ELF-1 (cell line): Measurements from ENCODE around the gene LAMTOR1.

ENCODE experiments used
- DNase-seq: peaks from one replicate; pipeline ENCODE4 v3.0.0-alpha.2; 2016; ENCODE audit warnings: low read depth, low spot score

LAMTOR1 gene

GRCh38 chr11:72119198-72119597 lies 16.1 kb upstream of the LAMTOR1 start:
- no peak for DNase-seq

- no peak for DNase-seq
Observed at GRCh38 chr11:72116019-72116755, 13.1 kb upstream of the LAMTOR1 start.

DNA sequence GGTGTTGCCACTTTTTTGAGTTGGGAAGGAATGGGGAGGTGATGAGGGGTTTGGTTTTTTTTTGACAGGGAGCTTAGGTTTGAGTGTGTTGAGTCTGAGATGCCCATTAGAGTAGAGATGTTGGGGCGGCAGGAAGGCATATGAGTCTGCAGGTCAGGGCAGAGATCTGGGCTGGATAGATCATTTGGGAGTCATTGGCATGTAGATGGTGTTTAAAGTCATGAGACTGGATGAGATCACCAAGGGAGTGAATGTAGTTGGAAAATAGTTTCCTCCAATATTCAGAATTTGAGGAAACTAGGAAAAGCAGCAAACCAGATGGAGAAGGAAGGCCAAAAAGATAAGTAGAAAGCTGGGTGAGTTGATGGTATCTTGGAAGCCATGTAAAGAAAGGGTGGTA lies 11.5 kb upstream of the LAMTOR1 start:
- no peak for DNase-seq

DNA sequence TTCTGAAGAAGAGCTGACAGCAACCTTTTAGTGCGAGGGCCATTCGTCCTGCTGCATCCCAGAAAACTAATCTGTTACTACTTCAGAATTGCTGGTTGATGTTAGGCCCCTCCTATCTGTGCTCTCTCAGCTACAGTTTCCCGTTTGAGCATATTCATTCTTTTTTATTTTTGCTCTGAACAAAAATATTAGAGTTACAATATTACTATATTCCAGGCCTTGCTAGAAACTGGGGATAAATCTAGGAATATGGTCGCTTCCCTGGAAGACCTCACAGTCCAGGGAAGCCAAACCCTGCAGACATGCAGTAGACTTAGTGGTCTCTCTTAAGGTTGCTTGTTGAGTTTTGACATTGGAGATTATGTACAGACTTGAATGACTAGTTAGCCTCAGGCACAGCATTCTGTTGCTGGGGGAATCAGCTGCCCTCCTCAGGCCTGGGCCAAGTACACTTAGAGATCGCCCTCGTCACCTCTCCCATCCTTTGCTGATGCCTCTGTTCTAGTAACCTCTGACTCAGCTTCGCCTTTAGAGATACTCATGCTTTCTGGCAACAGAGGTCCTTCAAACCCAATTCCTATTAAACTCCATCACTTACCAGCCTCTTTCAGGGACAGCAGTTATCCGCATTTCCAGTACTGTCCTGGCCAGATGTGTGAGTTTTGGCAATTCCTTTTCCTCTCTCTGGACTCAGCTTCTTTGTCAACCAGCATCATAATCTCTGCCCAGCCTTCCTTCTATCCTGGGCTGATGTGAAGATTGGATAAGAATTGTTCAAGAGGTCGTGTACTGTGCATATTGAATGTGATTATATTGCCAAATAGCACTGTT lies 10.1 kb upstream of the LAMTOR1 start:
- DNase-seq: peak; percentile 17

DNA sequence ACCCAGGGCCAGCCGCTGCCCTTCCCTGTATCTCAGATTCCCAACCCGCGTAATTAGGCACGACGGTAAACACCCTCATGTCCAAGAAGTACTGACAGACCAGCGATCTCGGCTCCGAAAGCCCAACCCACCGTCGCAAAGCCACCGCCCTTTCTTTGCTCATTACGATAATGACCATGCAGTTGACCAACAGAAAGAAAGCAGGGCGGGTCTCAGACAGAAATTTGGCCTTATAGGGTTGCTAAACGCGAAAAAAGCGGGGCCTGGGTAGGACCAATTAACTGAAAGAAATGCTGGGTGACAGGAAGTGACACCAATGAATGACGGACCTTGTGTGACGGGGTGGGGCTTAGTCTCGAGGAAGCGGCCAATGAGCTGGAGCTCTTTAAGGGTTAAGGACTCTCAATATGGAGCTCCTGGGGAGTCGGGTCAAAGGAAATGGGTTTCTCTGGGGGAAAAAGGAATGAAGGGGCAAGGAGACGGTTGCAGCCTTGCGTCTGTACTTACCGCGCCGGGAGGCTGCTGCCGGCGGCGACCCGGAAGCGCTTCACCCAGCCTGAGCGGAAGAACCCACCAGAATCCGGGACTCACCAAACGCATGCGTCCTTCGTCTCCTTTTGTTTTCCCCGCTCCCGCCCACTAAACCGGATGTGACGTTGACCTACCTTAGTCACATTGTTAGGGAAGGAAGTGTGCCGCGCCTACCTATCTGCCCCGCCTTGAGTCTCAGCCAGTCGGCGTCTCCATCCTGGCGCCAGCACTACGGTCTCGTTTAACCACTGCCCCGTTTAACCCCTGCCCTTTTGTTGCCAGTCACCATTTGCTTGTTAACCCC lies 9.3 kb upstream of the LAMTOR1 start, which contains the start of gene ANAPC15:
Gene ANAPC15, minus strand, starts transcription at position 553 of the 835 bp plus-strand sequence. CDS start 1,419 bp downstream, outside the sequence.
- peak; percentile 99 for DNase-seq

DNA sequence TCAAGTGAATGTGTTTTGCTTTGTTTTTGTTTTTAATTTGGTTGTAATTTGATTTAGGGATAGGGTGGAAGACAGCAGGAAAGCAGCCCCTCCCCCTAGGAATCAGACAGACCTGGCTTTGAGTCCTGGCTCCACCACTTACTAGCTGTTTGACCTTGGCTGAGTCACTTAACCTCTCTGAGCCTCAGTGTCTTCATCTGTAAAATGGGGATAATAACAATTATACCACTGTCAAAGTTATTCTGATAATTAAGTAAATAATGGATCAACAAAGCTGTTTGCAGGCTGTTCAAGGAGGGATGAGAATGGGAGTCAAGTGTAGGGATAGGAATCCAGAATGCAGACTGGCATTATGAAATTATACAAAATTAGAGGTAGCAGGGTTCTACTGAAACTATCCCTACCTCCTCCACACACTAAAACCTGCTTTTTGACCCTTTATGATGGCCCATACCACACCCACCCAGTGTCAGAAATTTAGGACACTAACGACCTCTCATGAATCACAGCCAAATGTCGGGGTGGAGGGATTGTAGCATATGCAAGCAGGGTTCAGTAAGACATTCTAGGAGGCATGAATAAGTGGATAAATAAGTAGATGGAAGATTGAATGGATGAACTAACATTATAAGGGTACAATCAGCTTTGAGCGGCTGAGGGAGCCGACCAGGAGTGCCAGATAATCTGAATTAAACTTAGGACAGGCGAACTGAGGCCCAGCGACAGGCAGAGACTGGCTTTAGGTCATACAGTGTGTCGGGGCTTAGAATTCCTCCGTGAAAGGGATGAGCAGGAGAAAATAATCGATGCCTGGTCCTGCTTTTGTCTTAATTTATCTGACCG lies 8.4 kb upstream of the LAMTOR1 start:
- DNase-seq: no peak

DNA sequence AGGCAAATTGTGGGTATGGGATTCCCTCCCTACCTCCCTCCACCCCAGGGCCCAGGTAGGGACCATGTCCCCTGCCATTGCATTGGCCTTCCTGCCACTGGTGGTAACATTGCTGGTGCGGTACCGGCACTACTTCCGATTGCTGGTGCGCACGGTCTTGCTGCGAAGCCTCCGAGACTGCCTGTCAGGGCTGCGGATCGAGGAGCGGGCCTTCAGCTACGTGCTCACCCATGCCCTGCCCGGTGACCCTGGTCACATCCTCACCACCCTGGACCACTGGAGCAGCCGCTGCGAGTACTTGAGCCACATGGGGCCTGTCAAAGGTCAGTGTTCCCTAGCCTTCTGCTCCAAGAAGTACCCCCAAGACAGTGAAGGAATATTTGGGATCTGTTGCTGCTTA lies 2.8 kb upstream of the LAMTOR1 start, which contains the start of gene TOMT:
Gene TOMT, plus strand, starts transcription at position 37 of the 400 bp plus-strand sequence. Its CDS starts 28 bp downstream, at position 65.
- no peak for DNase-seq

- no peak for DNase-seq
Observed at GRCh38 chr11:72103754-72104167, 664 bp upstream of the LAMTOR1 start.

- DNase-seq: no peak
Observed at GRCh38 chr11:72102631-72102945, 509 bp downstream of the LAMTOR1 start.

GRCh38 chr11:72102162-72102561 lies 935 bp downstream of the LAMTOR1 start:
- no peak for DNase-seq

GRCh38 chr11:72100462-72100861 lies 2.6 kb downstream of the LAMTOR1 start:
- DNase-seq: peak; percentile 7

- DNase-seq: no peak
Observed at GRCh38 chr11:72100009-72100408, 3.1 kb downstream of the LAMTOR1 start.

- no peak for DNase-seq
Observed at GRCh38 chr11:72098741-72099140, 4.4 kb downstream of the LAMTOR1 start.

- peak; percentile 80 for DNase-seq
Observed at GRCh38 chr11:72091292-72091691, 11.8 kb downstream of the LAMTOR1 start.

- no peak for DNase-seq
Observed at GRCh38 chr11:72088076-72088808, 14.9 kb downstream of the LAMTOR1 start.

DNA sequence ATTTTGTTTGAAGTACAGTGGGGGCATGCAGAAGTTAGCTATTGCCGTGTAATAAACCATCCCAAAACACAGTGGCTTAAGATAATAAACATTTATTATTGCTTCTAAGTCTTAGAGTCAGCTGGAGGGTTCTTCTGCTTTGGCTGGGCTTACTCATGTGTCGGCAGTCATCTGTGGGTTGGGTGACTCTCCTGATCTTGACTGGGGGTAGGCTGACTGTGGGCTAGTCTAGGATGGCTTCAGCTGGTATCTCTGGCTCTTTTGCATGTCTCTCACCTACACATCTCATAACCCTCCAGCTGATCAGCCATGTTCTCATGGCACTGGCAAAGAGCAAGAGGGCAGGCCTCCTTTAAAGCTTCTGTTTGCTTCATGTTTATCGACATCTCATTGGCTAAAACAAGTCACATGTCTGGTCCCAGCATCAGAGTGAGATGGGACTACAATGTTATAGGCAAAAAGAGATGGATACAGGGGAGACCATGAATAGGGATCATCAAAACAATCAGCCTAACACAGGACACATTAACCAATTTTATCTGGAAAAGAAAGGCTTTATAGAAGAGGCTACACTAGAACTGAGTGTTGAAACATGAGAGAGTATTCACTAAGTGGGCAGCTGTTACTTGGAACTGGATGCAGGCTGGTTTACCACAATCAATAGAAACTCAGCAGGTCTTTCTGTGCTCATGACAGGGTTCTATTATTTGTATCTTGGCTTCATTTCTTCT lies 17.3 kb downstream of the LAMTOR1 start:
- no peak for DNase-seq

GRCh38 chr11:72084965-72085364 lies 18.1 kb downstream of the LAMTOR1 start:
- DNase-seq: no peak

- no peak for DNase-seq
Observed at GRCh38 chr11:72084076-72084475, 19.0 kb downstream of the LAMTOR1 start.

GRCh38 chr11:72083414-72083813 lies 19.7 kb downstream of the LAMTOR1 start:
- DNase-seq: no peak
